CD14-positive monocyte (primary cell): ENCODE data around the gene ATF7IP2. TPM values are rescaled to one million over a fixed set of nuclear protein-coding genes. Genes with fewer than 3 reads are reported as not detected.

Experiments
- DNase-seq, 3 donors: peaks; one replicate each; pipeline ENCODE4 v3.0.0-alpha.2; 2011 to 2022
- H2AFZ ChIP-seq: 2 replicates; pipeline ENCODE4 v1.6.0; 2012; ENCODE audit warnings: mild to moderate bottlenecking, low read depth, low read length, inconsistent platforms; ENCODE audit not compliant: insufficient read depth, poor library complexity, severe bottlenecking
- H3K27ac ChIP-seq, 2 donors: 1 replicate in 1 of 2; 2 replicates in 1 of 2; pipeline ENCODE4 v1.5.1; 2012 to 2013; ENCODE audit warnings: low read length in 2 of 2, control low read depth in 1 of 2, inconsistent platforms in 1 of 2, low read depth in 1 of 2, mild to moderate bottlenecking in 1 of 2
- H3K27me3 ChIP-seq, 2 donors: one replicate each; pipeline versions ENCODE4 v1.6.0 to v1.6.1; 2011 to 2013; ENCODE audit warnings: low read length in 2 of 2; ENCODE audit not compliant: control insufficient read depth in 2 of 2, insufficient read depth in 2 of 2
- H3K36me3 ChIP-seq, 2 donors: replicated peaks in 1 of 2; 1 replicate in 1 of 2; 2 replicates in 1 of 2; pipeline versions ENCODE4 v1.5.1 to v1.6.1; 2012 to 2013; ENCODE audit warnings: low read length in 2 of 2, control low read depth in 1 of 2, inconsistent platforms in 1 of 2, mild to moderate bottlenecking in 1 of 2; ENCODE audit not compliant: insufficient read depth in 2 of 2, control insufficient read depth in 1 of 2
- H3K4me1 ChIP-seq, 2 donors: 1 replicate in 1 of 2; 2 replicates in 1 of 2; pipeline versions ENCODE4 v1.5.1 to v1.6.1; 2012 to 2013; ENCODE audit warnings: low read length in 2 of 2, control low read depth in 1 of 2, inconsistent platforms in 1 of 2, mild to moderate bottlenecking in 1 of 2, moderate library complexity in 1 of 2; ENCODE audit not compliant: insufficient read depth in 2 of 2, control insufficient read depth in 1 of 2
- H3K4me2 ChIP-seq: replicated peaks from 2 replicates; pipeline ENCODE3; 2012; ENCODE audit warnings: low read length, moderate library complexity, mild to moderate bottlenecking; ENCODE audit not compliant: poor library complexity, severe bottlenecking; ENCODE audit errors: extremely low read depth
- H3K4me3 ChIP-seq, 3 experiments: fragments of 200-600 bp in 1 of 3; sonication (generic) in 1 of 3; replicated peaks in 1 of 3; 1 replicate in 2 of 3; 2 replicates in 1 of 3; pipeline ENCODE4 v1.5.1; 2011 to 2013; ENCODE audit warnings: low read length in 3 of 3, mild to moderate bottlenecking in 3 of 3, control low read depth in 2 of 3, low read depth in 2 of 3, inconsistent platforms in 1 of 3, moderate library complexity in 1 of 3
- H3K79me2 ChIP-seq: 2 replicates; pipeline ENCODE4 v1.6.0; 2012; ENCODE audit warnings: mild to moderate bottlenecking, control low read depth, inconsistent platforms, low read length, moderate library complexity; ENCODE audit not compliant: insufficient read depth
- H3K9ac ChIP-seq: 2 replicates; pipeline ENCODE4 v1.6.0; 2017; ENCODE audit warnings: low read length, mild to moderate bottlenecking; ENCODE audit not compliant: insufficient read depth, poor library complexity, severe bottlenecking
- H3K9me3 ChIP-seq, 2 donors: replicated peaks in 1 of 2; 1 replicate in 1 of 2; 2 replicates in 1 of 2; pipeline versions ENCODE4 v1.5.1 to v1.6.1; 2012 to 2013; ENCODE audit warnings: low read length in 2 of 2, control low read depth in 1 of 2; ENCODE audit not compliant: control insufficient read depth in 1 of 2, insufficient read depth in 1 of 2
- H4K20me1 ChIP-seq: 2 replicates; pipeline ENCODE4 v1.6.0; 2012; ENCODE audit warnings: mild to moderate bottlenecking, low read length, control low read depth, moderate library complexity; ENCODE audit not compliant: insufficient read depth
- H3K27ac Mint-ChIP-seq, 7 donors: one replicate each; pipeline ENCODE4 v1.8.0; 2020; ENCODE audit warnings: mild to moderate bottlenecking in 7 of 7, mixed read lengths in 7 of 7, moderate library complexity in 6 of 7, inconsistent platforms in 2 of 7
- H3K27me3 Mint-ChIP-seq, 3 donors: one replicate each; pipeline ENCODE4 v1.8.0; 2021 to 2022; ENCODE audit warnings: low read depth in 3 of 3, mild to moderate bottlenecking in 3 of 3, mixed read lengths in 3 of 3, moderate library complexity in 3 of 3, inconsistent platforms in 1 of 3
- H3K36me3 Mint-ChIP-seq, 2 donors: one replicate each; pipeline ENCODE4 v1.8.0; 2020; ENCODE audit warnings: mixed read lengths in 2 of 2, inconsistent platforms in 1 of 2, mild to moderate bottlenecking in 1 of 2
- H3K4me1 Mint-ChIP-seq: one replicate; pipeline ENCODE4 v1.8.0; 2020; ENCODE audit warnings: mild to moderate bottlenecking, mixed read lengths
- H3K4me3 Mint-ChIP-seq, 2 donors: one replicate each; pipeline ENCODE4 v1.8.0; 2020; ENCODE audit warnings: mild to moderate bottlenecking in 2 of 2, mixed read lengths in 2 of 2, moderate library complexity in 1 of 2
- H3K9me3 Mint-ChIP-seq, 7 donors: one replicate each; pipeline ENCODE4 v1.8.0; 2020 to 2022; ENCODE audit warnings: mixed read lengths in 7 of 7, mild to moderate bottlenecking in 6 of 7, moderate library complexity in 6 of 7, inconsistent platforms in 2 of 7
- CTCF ChIP-seq: fragments of 200-600 bp; IDR thresholded peaks from one replicate; pipeline ENCODE4 v1.8.0; 2022; ENCODE audit warnings: antibody characterized with exemption, mild to moderate bottlenecking
- WGBS: methylation state at CpG from one replicate; pipeline ENCODE4 v1.1.5; 2013; ENCODE audit warnings: missing lambda C conversion rate; ENCODE audit not compliant: insufficient coverage; 5-methylcytosine and 5-hydroxymethylcytosine counted together
- intact Hi-C, 2 donors: fragments of 100-400 bp; cut with micrococcal nuclease; formaldehyde crosslinking; loops; one replicate each; pipeline versions ENCODE4 v1.15.0 to v1.15.1; 2023
- polyA plus RNA-seq, 3 donors: library from polyadenylated mRNA; depleted of rRNA in 1 of 3; unstranded in 2 of 3; stranded (reverse) in 1 of 3; fragments of 300-500 nt in 2 of 3; fragments of >200 nt in 1 of 3; fragmentation: Illumina TruSeq in 2 of 3; gene quantifications; 1 replicate in 2 of 3; 2 replicates in 1 of 3; pipeline ENCODE4 v1.2.3, GENCODE V29; 2012 to 2021

The ATF7IP2 gene
- polyA plus RNA-seq, 3 donors = 8.7 to 36.4 (median 11.9) TPM

DNA sequence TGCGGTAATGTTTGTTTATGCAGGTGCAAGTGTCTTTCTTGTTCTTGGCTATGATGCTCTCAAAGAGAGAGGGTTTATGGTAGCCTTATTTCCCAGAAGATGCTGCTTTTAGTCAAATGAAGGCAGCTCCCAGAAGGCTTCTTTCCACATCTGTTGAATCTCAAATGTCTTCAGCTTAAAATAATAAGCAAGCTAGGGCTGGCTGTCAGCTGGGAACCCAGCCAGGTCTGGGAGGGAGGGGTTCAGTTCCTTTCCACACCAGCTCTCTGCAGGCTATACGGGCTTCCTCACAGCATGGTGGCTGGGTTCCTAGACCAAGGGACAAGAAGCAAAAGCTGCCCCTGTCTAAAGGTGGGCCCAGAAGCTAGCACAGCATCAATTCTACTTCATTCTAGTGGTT is 47.4 kb upstream of the ATF7IP2 start:
- DNase-seq = no peak
- Histone ChIP-seq H3K9me3 (peaks cover 51 to 61% of the 10 kb centered on the region in 2 donors), H3K79me2 (no peaks in the 10 kb centered on the region), H4K20me1 (no peaks in the 10 kb centered on the region), H3K4me3 (no peak overlapping the region), H3K9ac (no peak overlapping the region), H3K27me3 (no peaks in the 10 kb centered on the region), H3K4me1 (peaks cover 0 to 13% of the 10 kb centered on the region in 2 donors), H3K36me3 (peaks cover 0 to 5% of the 10 kb centered on the region in 2 donors), H3K4me2 (no peak overlapping the region), H3K27ac (no peak overlapping the region), H2AFZ (no peak overlapping the region)
- intact Hi-C loops = loop anchor here in 1 of 2 donors (10.0 kb wide), 1 partner anchor 56 kb away; no protein-coding TSS in a partner anchor
- WGBS = no CpG with 5 or more reads among the region's 2 CpGs
- Mint-ChIP-seq H3K27me3 (peaks cover 0 to 5% (median 2%) of the 10 kb centered on the region in 3 donors), H3K36me3 (peaks cover 0 to 3% of the 10 kb centered on the region in 2 donors), H3K9me3 (peaks cover 38 to 65% (median 54%) of the 10 kb centered on the region in 7 donors), H3K4me3 (no peak overlapping the region), H3K4me1 (peaks cover 4% of the 10 kb centered on the region), H3K27ac (no peak overlapping the region)
- no peak for TF ChIP-seq CTCF

- Histone ChIP-seq H3K4me1 (peaks cover 0 to 13% of the 10 kb centered on the region in 2 donors), H3K4me3 (peak overlapping the region in 1 of 3 experiments; percentile 12), H2AFZ (no peak overlapping the region), H3K9ac (no peak overlapping the region), H3K27ac (peak overlapping the region in 1 of 2 donors; percentile 33), H3K36me3 (peaks cover 0 to 5% of the 10 kb centered on the region in 2 donors), H3K79me2 (no peaks in the 10 kb centered on the region), H4K20me1 (no peaks in the 10 kb centered on the region), H3K27me3 (no peaks in the 10 kb centered on the region), H3K4me2 (no peak overlapping the region), H3K9me3 (peaks cover 59 to 74% of the 10 kb centered on the region in 2 donors)
- WGBS = 58% methylated on average over 6 of the region's 8 CpGs
- peaks cover 0 to 3% of the 10 kb centered on the region in 2 donors for H3K36me3 Mint-ChIP-seq
- H3K27me3 Mint-ChIP-seq = peaks cover 0 to 5% (median 3%) of the 10 kb centered on the region in 3 donors
- no peak overlapping the region for H3K4me3 Mint-ChIP-seq
- H3K27ac Mint-ChIP-seq = peak overlapping the region in 1 of 7 donors; percentile 34
- TF ChIP-seq CTCF = no peak
- H3K9me3 Mint-ChIP-seq = peaks cover 40 to 79% (median 66%) of the 10 kb centered on the region in 7 donors
- peak in 2 of 3 donors; percentile 9 to 36 for DNase-seq
- intact Hi-C loops = loop anchor here in 1 of 2 donors (10.0 kb wide), 1 partner anchor 55 kb away; no protein-coding TSS in a partner anchor
- peaks cover 4% of the 10 kb centered on the region for H3K4me1 Mint-ChIP-seq
Measured at GRCh38 chr16:10339777-10340732, 45.8 kb upstream of the ATF7IP2 start.
